ENCODE measurements around the gene RPE.

Gene RPE

DNA sequence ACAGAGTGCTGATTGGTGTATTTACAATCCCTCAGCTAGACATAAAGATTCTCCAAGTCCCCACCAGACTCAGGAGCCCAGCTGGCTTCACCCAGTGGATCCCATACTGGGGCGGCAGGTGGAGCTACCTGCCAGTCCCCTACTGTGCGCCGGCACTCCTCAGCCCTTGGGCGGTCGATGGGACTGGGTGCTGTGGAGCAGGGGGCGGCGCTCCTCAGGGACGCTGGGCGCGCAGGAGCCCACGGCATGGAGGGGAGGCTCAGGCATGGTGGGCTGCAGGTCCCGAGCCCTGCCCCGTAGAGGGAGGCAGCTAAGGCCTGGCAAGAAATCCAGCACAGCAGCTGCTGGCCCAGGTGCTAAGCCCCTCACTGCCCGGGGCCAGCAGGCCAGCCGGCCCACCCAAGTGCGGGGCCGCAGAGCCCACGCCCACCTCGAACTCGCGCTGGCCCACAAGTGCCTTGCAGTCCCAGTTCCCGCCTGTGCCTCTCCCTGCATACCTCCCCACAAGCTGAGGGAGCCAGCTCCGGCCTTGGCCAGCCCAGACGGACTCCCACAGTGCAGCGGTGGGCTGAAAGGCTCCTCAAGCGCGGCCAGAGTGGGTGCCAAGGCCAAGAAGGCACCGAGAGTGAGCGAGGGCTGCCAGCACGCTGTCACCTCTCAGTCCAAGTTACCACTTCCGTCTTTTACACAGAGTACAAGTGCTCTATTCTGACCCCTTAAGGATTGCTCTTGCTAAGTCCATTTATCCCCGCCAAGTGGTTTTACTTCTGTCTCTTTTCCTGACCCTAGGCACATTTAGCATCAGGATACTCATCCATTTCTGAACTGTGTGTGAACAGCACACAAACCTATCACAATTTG lies 1.7 kb upstream of the RPE start:
- DNase-seq (ENCODE audit: insufficient read length, low spot score) (no peak), FAIRE-seq (no peak)

- DNase-seq (ENCODE audit: insufficient read length, low spot score) (no peak), FAIRE-seq (no peak)
These were observed 921 bp downstream of the RPE start for GRCh38 chr2:210003359-210003758.

DNA sequence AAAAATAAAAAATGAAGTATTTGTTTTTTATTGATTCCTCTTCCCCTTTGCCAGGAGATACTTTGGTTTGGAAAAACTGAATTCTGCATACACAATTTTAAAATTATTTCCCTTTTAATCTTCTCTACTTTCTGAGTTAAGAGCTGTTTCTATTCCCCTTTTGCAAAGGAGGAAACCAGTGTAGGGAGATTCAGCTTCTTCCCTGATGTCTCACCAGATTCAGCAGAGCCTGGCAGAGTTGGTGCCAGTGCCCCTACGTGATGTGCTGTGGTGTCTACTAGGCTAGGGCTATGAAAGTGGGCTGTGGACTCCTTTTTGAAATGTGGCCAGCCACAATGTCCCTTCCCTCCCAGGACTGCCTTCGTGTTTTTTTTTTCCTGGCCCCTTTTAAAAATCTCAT lies 2.4 kb downstream of the RPE start:
- DNase-seq (ENCODE audit: insufficient read length, low spot score) = no peak
- FAIRE-seq = no peak

DNA sequence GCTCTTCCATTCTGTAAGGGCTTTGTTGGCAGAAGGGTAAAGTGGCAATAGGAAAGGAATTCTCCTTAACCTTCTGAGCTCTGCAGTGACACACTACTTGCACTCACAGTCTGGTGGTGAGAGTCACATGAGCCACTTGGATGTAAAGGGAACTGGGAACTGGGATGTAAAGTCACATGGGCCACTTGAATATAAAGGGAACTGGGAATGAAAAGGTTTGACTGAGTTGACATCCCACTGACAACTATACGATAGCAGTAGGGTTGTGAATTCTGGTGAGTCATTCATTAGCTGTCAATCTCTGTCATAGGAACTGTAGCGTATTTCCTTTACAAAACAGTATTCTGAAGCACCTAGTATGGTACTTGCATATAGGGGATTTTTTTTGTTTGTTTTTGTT lies 5.5 kb downstream of the RPE start:
- DNase-seq (ENCODE audit: insufficient read length, low spot score) (no peak), FAIRE-seq (no peak)

DNA sequence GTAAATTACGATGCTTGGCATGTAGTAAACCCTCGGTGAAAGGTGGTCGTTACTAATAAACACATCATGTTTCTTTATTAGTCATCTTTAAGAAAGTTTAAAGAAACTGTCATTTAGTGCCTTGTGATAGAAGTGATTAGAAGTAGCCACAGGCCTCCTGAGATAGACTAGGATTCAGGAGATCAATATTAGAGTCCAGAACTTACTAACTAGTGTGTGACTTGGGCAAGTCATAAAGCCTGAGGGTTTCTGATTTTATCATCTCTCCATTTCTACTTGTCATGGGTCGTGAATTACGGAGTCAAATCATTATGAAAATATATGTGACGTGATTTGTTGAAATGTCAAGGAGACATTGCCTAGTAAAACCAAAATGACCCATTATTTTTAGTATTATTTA lies 6.7 kb downstream of the RPE start:
- DNase-seq (ENCODE audit: insufficient read length, low spot score) = no peak
- no peak for FAIRE-seq

- DNase-seq (ENCODE audit: insufficient read length, low spot score) = no peak
- FAIRE-seq = no peak
These were observed 7.5 kb downstream of the RPE start for GRCh38 chr2:210009896-210010295.

DNA sequence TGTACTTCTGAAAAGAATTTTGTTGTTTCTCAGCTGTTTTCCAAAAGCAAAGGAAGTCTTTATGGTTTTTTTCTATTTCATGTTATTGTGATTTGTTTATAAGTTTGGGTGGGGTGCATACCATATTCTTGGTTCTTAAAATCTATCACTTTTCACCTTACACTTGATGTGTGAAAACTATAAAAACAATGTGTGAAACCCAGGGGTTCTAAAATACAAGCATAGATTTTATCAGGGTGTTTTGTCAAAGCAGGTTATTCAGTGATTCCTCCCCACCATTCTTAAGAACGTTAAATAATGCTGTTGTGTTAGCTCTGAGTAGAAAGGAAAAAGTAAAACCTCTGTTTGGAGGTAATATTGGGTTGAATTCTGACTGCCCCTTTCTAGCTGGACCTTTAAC lies 17.7 kb downstream of the RPE start:
- no peak for FAIRE-seq
- no peak for DNase-seq (ENCODE audit: insufficient read length, low spot score)

DNA sequence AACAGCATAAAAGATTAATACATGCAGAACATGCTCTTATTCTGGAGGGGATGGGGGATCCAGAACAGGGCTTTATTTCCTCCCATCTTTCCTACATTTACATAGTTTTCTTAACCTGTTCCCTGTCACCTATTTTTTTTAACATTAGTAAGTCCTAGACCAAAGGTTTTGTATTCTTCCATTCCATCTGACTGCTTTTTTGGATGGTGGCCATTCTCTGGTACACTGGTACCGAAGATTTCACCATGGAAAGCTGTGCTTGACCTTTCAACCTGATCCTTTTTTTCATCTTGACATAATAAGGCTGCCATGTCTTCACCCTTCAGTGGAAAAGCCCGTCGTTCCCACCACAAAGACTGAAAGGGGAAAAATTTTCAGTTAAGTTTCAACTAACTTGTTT lies 20.4 kb downstream of the RPE start:
- FAIRE-seq = no peak
- no peak for DNase-seq (ENCODE audit: insufficient read length, low spot score)

- FAIRE-seq (no peak), DNase-seq (ENCODE audit: insufficient read length, low spot score) (no peak)
These were observed 25.2 kb downstream of the RPE start for GRCh38 chr2:210027608-210028007.

DNA sequence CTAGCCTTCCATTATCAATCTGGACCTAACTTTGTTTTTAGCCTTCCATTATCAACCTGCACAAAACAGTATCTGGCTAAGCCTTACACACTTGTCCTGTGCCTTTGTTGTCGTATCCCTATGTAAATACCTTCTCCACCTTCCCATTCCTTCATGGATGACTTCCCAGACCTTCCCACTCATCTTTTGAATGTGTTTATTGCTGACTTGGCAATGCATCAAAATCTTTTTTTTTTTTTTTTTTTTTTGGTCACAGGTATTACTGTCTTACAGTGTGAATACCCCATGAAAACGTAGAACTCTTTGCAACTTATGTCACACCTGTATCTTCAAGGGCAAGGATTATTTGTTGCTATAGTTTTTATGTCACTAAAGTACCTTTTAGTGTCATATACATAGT lies 25.7 kb downstream of the RPE start:
- DNase-seq (ENCODE audit: insufficient read length, low spot score) = no peak
- FAIRE-seq = no peak

DNA sequence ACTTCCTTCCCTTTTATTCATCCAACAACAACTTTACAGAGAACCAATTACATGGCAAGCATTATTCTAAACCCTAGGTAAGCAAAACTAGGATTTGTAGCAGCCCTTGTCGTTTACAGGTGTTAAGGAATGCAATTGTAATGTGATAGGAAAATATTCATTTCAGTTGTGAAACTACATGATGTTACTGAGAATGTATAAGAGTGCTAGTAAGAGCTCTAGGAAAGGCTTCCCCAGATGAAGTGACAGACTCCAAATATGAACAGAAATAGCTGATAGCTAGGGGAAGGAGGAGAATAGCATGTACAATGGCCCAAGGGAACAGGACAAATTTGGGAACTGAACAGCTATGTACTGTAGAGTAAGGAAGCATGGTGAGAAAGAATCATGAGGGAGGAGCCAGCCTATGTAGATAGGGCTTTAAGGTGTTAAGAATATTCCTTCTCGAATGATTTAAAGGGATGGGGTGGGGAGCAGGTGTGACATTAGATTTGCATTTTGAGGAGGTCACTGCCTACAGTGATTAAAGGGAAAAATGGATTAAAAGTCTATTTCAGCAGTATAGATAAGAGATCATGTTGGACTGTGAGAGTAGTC lies 31.7 kb downstream of the RPE start:
- no peak for DNase-seq (ENCODE audit: insufficient read length, low spot score)
- no peak for FAIRE-seq

DNA sequence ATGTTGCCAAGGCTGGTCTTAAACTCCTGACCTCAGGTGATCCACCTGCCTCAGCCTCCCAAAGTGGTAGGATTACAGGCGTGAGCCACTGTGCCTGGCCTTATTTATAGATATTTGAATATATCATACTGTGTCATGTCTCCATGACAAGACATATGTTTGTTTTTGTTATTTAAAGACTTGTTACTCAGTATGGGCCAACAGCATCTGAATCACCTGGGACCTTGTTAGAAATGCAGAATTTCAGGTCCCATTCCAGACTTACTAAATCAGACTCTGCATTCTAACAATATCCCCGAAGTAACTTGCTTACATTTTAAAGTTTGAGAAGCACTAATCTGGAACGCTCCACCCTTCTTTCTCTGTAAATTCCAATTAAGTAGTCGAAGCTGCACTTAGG lies 33.2 kb downstream of the RPE start:
- DNase-seq (ENCODE audit: insufficient read length, low spot score) = no peak
- no peak for FAIRE-seq

DNA sequence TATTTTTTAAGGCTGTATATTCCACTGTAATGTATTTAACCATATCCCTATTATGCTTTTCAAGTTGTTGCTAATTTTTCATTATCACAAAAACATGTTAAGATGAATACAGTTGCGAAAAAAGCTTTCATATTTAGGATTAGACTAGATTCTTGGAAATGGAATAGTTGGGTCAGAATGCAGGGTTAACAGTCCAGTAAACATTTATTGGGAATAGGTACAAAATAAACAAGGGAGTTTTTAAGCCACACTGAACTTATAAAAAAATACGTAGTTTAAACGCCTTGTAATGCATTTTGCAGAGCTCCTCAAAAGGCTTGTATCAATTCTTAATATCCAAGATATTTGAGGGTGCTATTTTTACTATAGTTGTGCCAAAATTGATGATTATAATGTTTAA lies 35.6 kb downstream of the RPE start:
- FAIRE-seq (no peak), DNase-seq (ENCODE audit: insufficient read length, low spot score) (no peak)

GRCh38 chr2:210046851-210047500 lies 44.5 kb downstream of the RPE start:
- FAIRE-seq (no peak), DNase-seq (ENCODE audit: insufficient read length, low spot score) (no peak)

GRCh38 chr2:210049831-210050230 lies 47.4 kb downstream of the RPE start:
- DNase-seq (ENCODE audit: insufficient read length, low spot score) = no peak
- no peak for FAIRE-seq

DNA sequence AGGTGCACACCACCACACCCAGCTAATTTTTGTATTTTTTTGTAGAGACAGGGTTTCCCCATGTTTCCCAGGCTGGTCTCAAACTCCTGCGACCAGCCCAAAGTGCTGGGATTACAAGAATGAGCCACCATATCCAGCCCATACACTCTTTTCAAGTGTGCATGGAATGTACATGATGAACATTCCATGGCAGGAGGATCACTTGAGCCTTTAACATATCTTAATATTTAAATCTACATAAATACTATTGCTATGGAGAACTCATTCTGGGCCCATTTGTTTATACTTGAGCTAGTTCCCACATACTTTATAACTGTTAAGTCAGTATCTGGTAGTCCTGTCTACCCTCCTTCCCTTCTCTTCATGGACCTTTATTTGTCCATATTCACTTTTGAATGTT lies 48.4 kb downstream of the RPE start:
- DNase-seq (ENCODE audit: insufficient read length, low spot score) (no peak), FAIRE-seq (no peak)

GRCh38 chr2:210054696-210055095 lies 52.3 kb downstream of the RPE start:
- FAIRE-seq (no peak), DNase-seq (ENCODE audit: insufficient read length, low spot score) (no peak)

GRCh38 chr2:210055825-210056224 lies 53.4 kb downstream of the RPE start:
- DNase-seq (ENCODE audit: insufficient read length, low spot score) (no peak), FAIRE-seq (no peak)

- DNase-seq (ENCODE audit: insufficient read length, low spot score) (no peak), FAIRE-seq (no peak)
These were observed 60.9 kb downstream of the RPE start for GRCh38 chr2:210063306-210063705.
